Hair follicular keratinocyte (primary cell): ENCODE measurements around the gene CLIP1. TPM values are rescaled to one million over a fixed set of nuclear protein-coding genes. Genes with fewer than 3 reads are reported as not detected.

Source experiments
- total RNA-seq: library from RNA; depleted of rRNA; stranded (reverse); fragments of >200 nt; gene quantifications from 2 replicates; pipeline ENCODE4 v1.2.3, GENCODE V29; 2015

The CLIP1 gene
- total RNA-seq: 21.3 and 25.8 TPM in 2 replicates

GRCh38 chr12:122421821-122422729 lies at the start of gene CLIP1:
Gene CLIP1, minus strand, starts transcription at chr12:122422669. Its CDS starts 42,217 bp downstream, at chr12:122380452.

GRCh38 chr12:122266230-122266901 lies 156.1 kb downstream of the CLIP1 start, which contains the start of gene VPS33A:
Gene VPS33A, minus strand, starts transcription at chr12:122266494. Its CDS starts 86 bp downstream, at chr12:122266408.

DNA sequence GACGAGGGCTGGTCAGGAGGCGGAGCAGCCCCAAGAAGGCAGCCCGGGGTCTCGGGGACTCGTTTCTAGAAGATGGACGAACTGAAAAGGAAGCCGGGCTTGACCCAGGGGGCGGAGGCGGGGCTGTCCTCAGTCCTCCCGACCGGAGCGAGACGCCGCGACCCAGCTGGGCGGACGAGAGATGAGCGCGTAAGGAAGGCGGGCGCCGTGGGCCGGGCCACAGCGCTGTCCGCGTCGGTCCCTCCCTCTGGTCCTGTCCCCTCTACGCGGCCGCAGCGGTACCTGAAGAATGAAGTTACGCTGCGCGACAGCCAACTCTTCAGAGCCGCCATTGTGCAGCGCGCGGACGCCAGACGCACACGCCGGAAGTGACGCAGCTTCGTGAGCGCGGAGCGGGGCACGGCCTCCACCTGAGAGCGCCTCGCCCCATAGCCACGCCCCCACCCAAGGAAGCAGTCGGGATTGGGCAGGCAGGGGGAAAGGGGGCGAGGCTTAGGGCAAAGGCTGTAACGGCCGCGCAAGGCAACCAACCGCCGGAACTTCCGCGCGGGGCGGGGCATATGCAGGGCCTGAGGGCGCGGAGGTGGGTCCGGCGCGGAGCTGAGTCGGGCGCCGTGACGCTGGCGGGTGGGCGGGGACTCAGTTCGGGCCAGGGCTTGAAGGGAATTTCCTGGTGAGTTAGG lies 196.6 kb downstream of the CLIP1 start, which contains the start of gene DIABLO:
Gene DIABLO (minus strand): TSS at position 370 of the 683 bp plus-strand sequence. CDS start 38 bp downstream, at position 332.

Other genes with a start within 250 kb of the CLIP1 start
- not detected in 2 replicates for gene IL31, start 248.4 kb downstream of the CLIP1 start, total RNA-seq
- gene LRRC43, start 239.5 kb downstream of the CLIP1 start, total RNA-seq: 0.30 and 0.62 TPM in 2 replicates
- 0.23 and 3.0 TPM in 2 replicates for gene B3GNT4, start 219.0 kb downstream of the CLIP1 start, total RNA-seq
- gene DIABLO, start 196.6 kb downstream of the CLIP1 start, total RNA-seq: 66.2 and 75.4 TPM in 2 replicates
- 11.9 and 16.5 TPM in 2 replicates for gene VPS33A, start 156.2 kb downstream of the CLIP1 start, total RNA-seq
- 13.4 and 15.7 TPM in 2 replicates for gene ZCCHC8, start 78.3 kb upstream of the CLIP1 start, total RNA-seq
- gene RSRC2, start 104.3 kb upstream of the CLIP1 start, total RNA-seq: 24.6 and 31.4 TPM in 2 replicates
- gene KNTC1, start 104.6 kb upstream of the CLIP1 start, total RNA-seq: 16.1 and 28.1 TPM in 2 replicates